NCI-H510A treated with DMSO at 0.1 percent for 48 hours (cell line): ENCODE data around the gene CDK19.

Experiments
- DNase-seq: peaks from one replicate; lab custom pipeline; 2025; lab: John Stamatoyannopoulos, UW

The CDK19 gene

DNA sequence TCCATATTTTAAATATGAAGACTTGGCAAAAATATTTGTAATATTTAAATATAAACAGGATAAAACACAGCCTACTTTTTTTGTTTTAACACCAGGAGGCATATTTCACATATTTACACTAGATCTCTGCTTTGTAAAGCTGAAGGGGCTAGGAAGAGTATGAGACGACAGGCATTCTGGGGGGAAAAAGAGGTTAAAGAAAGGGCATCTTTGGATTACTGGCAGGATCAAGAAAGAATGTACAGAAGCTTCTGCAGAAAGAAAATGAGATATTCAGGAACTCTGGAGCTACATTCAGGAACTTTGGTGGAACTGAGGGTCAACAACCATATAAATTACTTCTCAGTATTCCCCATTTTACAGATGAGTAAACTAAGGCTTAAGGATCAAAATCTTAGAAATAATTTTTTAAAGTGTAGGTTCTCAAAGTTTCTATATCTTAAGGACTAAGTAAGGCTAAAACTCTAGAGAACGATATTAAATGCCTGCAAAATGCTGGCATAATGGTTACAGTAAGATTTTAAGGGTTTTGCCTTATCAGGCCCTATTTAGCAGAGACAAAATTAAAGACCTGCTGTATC is 156.5 kb downstream of the CDK19 start:
- DNase-seq, result no peak

DNA sequence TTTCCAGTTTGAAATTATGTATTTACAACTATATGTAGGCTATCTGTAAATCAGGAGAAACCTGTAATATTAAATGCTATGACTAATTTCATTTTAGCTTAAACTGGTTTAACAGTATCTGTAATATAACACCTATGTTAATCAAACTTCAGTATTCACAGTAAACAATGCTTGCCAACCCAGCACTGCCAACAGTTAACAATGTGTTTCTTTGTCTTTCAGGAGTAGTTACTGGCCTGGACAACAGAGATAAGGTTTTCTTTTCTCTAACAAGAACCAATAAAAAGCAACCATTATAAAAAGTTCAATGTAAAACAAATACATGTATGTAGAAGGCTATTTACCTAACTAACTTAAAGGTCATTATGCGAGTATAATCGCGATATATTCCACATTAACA is 158.8 kb downstream of the CDK19 start:
- DNase-seq, result no peak

- no peak for DNase-seq
Observed at GRCh38 chr6:110655821-110656220, 159.4 kb downstream of the CDK19 start.

- no peak for DNase-seq
Observed at GRCh38 chr6:110654096-110654820, 161.0 kb downstream of the CDK19 start.

DNA sequence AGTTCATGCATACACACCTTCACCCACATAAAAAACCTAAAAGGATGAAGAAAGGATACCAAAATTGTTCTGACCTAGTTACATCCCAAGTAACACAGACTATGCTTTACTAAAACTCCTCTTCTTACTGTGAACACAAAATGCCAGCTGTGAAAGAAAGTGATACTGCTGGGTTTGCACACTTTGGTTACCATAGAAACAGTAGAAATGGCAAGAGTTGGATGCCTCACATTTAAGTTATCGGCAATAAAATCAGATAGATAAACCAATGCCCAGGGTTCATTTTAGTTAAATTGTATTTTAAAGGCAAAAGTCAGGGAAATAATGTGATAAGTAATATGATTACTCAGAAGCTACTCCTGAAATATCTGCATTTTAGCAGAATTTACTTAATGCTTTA is 161.9 kb downstream of the CDK19 start:
- no peak for DNase-seq

DNA sequence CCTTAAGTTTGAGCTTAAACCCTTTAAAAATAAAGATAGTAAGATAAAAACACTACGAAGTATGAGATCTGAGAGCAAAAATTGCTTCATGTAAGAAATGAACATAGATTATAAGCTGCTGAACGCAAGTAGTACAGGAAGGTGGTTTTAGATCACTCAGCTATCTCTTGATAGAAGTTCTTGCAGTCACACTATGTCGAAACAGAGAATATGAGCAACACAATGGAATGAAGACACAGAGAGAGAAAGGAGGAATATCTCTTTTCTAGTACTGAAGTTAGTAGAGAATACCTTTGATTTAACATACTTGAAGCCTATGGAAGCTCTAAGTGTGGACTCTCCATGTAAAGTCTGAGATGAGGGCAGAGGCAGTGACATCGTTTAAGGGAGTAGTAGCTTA is 162.7 kb downstream of the CDK19 start:
- no peak for DNase-seq

DNA sequence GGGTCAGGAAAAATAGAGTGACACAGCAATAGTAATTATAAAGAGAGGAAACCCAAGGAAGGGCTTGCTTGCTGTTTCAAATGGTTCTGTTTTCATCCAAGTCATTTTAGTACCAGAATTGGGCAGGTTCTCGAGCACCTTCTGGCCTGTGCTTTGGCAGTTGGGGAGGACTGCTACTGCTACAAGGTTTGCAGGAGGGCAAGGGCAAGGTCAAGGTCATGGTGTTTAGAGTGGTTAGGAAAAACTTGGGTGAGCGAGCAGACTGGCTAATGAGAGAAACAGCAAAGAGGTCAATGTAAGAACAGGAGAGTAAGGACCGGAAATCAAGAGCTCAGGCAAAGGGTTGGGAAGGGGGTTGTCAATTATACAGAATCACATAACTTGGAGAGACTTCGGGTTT is 164.5 kb downstream of the CDK19 start:
- no peak for DNase-seq

DNA sequence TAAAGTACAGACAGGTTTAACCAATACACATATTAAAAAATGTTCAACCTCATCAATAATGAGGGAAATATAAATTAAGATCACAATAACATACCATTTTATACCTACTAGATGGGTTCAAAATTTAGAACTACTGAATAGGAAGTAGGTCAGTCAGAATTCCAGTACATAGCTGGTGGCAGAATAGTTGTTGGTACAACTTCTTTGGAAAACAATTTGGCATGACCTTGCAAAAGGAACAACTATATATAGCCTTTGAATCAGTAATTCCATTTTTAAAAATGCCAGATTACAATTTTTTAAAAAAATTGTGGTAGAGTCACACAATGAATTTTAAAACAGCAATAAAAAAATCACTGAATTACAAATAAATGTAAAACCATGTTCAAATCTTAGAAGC is 165.6 kb downstream of the CDK19 start:
- no peak for DNase-seq

- DNase-seq, result no peak
Observed at GRCh38 chr6:110646951-110647910, 168.0 kb downstream of the CDK19 start.

- no peak for DNase-seq
Observed at GRCh38 chr6:110646419-110646698, 168.9 kb downstream of the CDK19 start.

DNA sequence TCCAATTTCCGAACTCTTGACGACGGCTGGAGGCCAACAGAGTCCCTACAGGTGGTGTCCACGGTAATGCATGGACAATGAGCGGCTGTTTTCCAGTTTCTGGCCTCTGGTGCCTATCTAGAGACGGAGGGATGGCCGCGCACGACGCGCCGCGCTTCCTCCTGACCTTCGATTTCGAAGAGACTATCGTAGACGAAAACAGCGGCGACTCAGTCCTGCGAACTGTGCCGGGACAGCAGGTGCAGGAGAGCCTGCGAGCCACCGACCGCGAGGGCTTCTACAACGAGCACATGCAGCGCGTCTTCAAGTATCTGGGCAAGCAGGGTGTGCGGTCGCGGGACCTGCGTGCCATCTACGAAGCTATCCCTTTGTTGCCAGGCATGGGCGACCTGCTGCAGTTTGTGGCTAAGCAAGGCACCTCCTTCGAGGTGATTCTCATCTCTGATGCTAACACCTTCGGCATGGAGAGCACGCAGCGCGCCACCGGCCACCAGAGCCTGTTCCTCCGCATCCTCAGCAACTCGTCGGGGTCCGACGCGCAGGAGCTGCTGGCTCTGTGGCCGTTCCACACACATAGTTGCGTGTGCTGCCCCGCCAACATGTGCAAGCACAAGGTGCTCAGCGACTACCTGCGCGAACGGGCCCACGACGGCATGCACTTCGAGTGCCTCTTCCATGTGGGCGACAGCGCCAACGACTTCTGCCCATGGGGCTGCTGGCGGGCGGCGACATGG is 169.4 kb downstream of the CDK19 start:
- DNase-seq, result no peak

- DNase-seq, result no peak
Observed at GRCh38 chr6:110643175-110643574, 172.1 kb downstream of the CDK19 start.

GRCh38 chr6:110642711-110643110 is 172.6 kb downstream of the CDK19 start:
- DNase-seq, result no peak

DNA sequence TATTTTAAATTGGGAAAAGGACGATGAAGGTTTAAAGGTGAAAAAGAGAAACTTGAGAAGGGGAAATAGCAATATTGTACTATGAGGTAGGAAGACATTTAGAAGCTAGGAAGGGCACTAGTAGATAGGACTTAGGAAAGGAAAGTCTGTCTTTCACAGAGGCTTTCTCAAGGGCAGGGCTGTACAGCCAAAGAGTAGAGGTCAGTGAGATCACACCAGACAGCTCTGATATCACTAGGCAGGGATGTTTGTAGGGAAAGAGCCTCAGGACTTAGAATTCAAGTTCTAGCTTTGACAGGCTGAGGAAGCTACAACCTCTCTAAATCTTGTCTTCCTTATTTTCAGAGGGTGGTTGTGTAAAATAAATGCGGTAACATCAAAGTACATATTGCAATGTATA is 178.5 kb downstream of the CDK19 start:
- no peak for DNase-seq

DNA sequence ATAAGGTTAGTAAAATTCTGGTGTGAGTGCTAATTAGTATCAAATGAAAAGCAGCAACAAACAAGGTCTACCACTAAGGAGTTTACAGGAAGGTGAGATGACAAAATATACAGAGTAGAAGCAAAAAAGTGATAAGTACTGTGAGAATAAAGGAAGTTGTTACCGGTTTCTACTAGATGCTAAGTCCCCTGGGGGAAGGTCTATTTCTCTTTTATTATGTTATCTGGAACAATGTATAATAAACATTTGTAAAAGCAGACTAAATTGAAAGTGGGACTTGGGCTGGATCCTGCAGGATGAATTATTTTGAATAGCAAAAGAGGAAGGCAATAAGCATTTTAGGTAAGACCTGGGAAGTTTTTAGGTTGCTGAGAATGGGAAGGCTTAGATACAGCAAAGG is 180.2 kb downstream of the CDK19 start:
- DNase-seq, result no peak

DNA sequence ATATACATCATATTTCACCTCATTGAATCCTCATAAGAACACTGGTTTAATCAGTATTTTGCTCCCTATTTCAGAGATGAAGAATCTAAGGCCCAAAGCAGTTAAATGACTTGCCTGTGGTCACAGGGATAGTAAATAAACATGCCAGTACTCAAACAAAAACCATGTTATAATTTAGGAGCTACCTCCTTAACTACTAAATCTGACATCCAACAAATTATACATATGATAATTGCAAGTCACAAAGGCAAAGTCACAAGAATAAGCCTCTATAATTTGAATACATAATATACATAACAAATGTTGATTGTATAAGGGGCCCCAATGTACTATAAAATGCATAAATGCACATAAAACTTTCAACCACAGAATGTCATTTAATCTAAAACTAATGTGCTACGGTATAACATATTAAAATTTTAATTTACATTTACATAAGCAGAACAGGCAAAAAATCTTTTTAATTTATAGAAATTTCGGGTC is 181.5 kb downstream of the CDK19 start:
- DNase-seq, result no peak

DNA sequence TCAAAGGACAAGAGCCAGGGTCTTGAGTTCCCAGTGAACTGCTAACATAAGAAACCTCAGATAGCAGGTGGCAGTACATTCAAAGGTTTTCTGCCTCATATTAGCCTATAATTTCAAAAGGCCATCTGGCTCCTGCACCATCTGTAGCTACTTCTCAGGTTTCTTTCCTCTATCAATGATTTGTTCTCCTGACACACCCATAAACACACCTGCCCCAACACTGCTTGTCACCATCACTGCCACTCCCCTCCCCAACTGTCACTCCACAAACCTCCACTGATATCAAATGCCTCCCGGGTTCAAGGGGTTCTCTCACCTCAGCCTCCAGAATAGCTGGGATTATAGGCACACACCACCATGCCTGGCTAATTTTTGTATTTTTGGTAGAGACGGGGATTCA is 186.1 kb downstream of the CDK19 start:
- DNase-seq, result peak; percentile 11

DNA sequence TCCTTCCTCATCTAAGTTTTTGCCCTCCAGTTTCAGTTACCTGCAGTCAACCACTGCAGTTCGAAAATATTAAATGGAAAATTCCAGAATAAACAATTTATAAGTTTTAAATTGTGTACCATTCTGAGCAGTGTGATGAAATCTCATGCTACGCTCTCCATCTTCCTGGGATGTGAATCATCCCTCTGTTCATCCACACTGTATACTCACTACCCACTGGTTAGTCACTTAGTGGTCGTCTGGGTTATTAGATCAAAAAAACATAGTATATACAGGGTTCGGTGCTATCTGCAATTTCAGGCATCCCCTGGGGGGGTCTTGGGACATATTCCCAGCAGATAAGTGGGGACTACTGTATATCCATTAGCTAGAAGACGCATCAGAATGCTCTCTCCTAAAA is 186.9 kb downstream of the CDK19 start:
- no peak for DNase-seq

DNA sequence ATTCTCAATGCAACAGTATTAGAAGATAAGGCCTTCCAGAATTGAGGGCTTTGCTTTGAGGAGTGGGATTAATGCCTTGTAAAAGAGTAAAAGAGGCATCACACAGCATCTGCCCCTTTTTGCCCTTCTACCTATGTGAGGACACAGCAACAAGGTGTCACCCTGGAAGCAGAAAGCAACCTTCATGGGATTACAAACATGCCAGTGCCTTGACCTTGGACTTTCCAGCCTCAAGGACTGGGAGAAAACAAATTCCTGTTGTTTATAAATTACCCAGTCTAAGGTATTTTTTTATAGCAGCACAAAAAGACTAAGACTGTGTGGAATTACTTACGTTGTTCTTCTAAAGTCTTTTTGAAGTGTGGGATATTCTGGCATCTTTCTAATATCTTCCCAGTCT is 188.8 kb downstream of the CDK19 start:
- DNase-seq, result no peak

- DNase-seq, result no peak
Observed at GRCh38 chr6:110625883-110626282, 189.4 kb downstream of the CDK19 start.

DNA sequence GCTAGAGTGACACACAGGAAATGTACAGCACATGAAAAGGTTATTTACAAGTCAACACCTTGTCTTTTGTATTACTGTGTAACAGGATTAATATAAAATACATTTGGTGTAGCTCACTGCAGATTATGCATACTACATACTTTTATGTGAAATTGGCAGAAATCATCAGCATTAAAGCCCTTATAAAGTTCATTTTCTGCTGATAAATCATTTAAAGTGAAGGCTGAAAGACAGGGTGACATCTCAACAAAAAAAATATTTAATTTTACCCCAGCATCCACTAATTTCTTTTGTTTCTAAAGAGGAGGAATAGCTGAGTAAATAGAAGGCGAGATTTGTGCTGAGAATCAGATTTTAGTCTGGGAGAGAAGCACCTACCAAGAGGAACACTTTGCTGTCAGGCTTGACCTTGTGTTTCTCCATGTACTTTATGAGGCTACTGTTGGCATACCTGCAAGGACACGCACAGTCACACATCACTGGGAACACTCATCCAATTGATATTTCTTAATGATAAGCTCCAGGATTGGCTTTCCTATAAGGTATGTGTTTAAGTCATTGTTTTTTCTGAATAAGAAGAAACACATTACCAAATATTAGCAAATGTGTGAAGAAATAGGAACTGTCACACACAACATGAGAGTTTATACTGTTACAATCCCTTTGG is 192.2 kb downstream of the CDK19 start:
- DNase-seq, result no peak

DNA sequence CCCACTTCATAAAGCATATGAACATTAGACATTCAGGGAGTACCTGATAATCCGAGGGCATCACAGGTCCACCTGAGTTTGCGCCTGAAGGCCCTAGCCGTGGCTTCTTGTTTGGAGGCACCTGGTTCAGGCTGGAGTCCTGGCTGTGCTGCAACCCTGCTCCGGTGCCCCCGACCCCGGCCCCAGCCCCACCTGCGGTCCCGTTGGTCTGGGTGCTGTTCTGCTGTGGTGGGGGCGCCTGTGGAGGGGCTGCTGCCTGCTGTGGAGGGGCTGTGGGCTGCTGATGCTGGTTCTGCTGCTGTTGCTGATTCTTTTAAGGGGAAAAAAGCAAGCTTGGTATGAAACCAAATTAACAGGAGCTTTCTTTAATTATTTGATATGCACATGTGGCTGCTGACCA is 194.2 kb downstream of the CDK19 start:
- no peak for DNase-seq
